Kidney capillary endothelial cell (primary cell): ENCODE measurements around the gene PIGK.

Source experiments
- DNase-seq: peaks from one replicate; pipeline ENCODE4 v3.0.0-alpha.2; 2018; ENCODE audit warnings: low spot score

The PIGK gene

GRCh38 chr1:77039111-77039510 lies 180.1 kb downstream of the PIGK start:
- DNase-seq: no peak
